ENCODE results near the gene DHRS7B.

DHRS7B gene

GRCh38 chr17:21163101-21163500 is 36.3 kb downstream of the DHRS7B start:
- no peak for TF ChIP-seq GATA3 (IDR thresholded peaks at IDR 0.05; ENCODE audit: low read depth, low read length)
- TF ChIP-seq GATA2 (IDR thresholded peaks at IDR 0.05; ENCODE audit: low read depth, low read length), result no peak

DNA sequence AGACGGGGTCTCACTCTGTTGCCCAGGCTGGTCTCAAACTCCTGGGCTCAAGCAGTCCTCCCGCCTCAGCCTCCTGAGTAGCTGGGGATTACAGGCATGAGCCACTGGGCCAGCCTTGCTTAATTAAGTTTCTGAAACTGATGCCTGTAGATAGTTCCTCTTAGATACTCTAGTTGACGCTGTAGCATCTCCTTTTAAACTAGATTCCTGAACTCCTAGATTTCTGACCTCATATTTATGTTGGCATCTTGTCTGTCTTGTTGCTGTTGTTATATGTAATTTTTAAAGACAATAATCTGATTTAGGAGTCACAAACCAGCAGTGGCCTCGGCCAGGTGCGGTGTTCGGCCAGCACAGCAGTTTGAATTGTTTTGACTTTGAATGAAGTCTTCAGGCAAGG is 37.5 kb downstream of the DHRS7B start:
- TF ChIP-seq GATA2 (IDR thresholded peaks at IDR 0.05; ENCODE audit: low read depth, low read length) (no peak), GATA3 (IDR thresholded peaks at IDR 0.05; ENCODE audit: low read depth, low read length) (no peak)

DNA sequence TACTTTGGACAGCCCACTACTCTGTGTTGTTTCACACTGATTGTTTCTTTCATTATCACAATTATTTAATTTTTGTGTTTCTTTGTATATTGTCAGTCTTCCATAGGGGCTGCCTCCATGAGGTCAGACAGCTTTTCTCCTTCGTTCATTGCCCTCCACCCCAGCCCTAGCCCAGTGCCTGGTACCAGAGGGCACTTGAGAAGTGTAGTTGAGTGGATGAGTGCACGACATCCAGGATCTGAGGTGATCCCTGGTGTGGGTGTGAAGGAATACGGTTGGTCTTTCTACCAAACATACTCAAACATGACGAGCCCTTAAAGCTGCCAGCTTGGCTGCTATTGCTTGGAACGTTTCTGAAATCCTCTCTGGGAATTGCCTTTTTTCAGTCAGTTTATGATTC is 37.9 kb downstream of the DHRS7B start:
- TF ChIP-seq GATA2 (IDR thresholded peaks at IDR 0.05; ENCODE audit: low read depth, low read length) (no peak), GATA3 (IDR thresholded peaks at IDR 0.05; ENCODE audit: low read depth, low read length) (no peak)

DNA sequence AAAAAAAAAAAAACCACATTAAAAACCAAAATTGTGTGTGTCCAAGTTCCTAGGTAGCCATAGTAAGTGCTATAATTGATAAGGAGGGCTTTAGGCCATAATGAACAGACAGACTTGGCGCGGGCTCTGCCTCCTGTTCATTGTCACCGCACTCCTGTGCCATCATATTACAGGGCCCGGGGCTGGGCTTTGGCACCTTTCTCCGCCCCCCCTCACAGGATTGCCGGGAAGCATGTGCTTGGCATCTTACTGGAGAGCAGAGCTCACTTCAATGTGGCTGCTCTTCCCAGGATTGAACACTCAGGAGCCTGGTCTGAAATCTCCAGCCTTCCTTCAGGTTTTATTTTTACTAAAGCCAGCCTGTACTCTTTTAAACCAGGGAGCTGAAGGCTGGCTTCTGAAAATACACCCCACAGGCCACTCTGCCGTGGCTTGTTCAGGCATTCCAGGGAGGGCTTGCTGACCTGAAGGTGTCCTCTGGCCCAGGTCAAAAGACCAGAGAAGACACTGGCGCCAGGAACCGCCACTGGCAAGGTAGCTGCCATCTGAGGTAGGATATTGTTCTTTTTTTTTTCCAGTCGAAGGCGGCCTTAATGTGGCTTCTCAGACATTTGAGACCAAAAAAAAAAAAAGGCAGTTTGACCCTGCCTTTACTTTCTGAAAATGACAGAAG is 39.3 kb downstream of the DHRS7B start:
- TF ChIP-seq GATA3 (IDR thresholded peaks at IDR 0.05; ENCODE audit: low read depth, low read length), result no peak
- no peak for TF ChIP-seq GATA2 (IDR thresholded peaks at IDR 0.05; ENCODE audit: low read depth, low read length)

GRCh38 chr17:21166595-21167210 is 39.9 kb downstream of the DHRS7B start:
- no peak for TF ChIP-seq GATA2 (IDR thresholded peaks at IDR 0.05; ENCODE audit: low read depth, low read length)
- TF ChIP-seq GATA3 (IDR thresholded peaks at IDR 0.05; ENCODE audit: low read depth, low read length), result no peak

GRCh38 chr17:21167303-21167702 is 40.5 kb downstream of the DHRS7B start:
- TF ChIP-seq GATA3 (IDR thresholded peaks at IDR 0.05; ENCODE audit: low read depth, low read length), result no peak

GRCh38 chr17:21168555-21168865 is 41.7 kb downstream of the DHRS7B start:
- TF ChIP-seq GATA3 (IDR thresholded peaks at IDR 0.05; ENCODE audit: low read depth, low read length) (no peak), GATA2 (IDR thresholded peaks at IDR 0.05; ENCODE audit: low read depth, low read length) (no peak)

GRCh38 chr17:21169496-21169895 is 42.7 kb downstream of the DHRS7B start:
- TF ChIP-seq GATA3 (IDR thresholded peaks at IDR 0.05; ENCODE audit: low read depth, low read length), result no peak
- no peak for TF ChIP-seq GATA2 (IDR thresholded peaks at IDR 0.05; ENCODE audit: low read depth, low read length)

DNA sequence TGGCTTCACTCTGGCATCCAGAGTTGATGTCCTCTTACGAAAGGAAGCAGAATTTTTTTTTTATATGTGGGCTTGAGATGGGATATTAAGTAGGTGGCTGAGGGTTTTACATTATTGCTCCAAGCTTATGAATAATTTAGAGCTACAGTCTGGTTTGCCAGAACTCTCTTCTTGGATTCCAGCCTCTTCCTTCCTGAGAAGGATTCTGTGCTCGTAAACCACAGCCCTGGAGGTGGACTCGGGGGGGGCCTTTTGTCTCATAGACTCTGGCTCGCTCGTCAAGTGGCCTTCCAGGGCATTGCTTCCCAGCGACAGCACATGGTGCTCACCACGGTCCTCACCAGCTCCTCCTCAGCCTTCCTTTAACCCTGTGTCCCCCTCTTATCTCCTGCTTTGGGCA is 44.0 kb downstream of the DHRS7B start:
- no peak for TF ChIP-seq GATA3 (IDR thresholded peaks at IDR 0.05; ENCODE audit: low read depth, low read length)
- no peak for TF ChIP-seq GATA2 (IDR thresholded peaks at IDR 0.05; ENCODE audit: low read depth, low read length)

DNA sequence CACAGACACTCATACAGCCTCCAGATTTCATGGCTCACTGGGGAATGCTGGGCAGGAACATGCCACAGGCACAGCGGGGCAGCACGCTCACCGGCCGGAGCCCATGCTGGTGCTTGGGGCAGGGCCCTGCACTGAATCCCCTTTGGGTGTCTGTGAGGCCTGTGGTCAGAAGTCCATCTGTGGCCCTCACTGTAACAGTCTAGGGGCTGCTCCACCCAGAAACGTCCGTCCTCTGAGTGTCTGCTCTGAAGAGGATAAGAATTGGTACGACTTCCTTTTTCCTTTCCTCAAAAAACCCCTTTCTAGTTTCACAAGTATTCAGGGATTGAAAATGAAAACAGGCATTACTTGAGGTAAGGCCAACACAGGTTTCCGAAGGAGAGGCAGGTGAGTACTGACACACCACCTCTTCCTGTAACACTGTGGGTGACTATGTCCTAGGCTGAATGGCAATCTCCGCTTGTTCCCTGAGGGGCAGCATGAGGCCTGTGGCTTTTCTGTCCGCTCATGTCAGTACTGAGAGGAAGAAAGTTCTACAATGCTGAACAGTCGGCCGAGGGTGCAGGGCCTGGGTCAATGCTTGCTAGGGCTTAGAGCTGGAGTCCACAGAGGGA is 44.7 kb downstream of the DHRS7B start:
- TF ChIP-seq GATA2 (IDR thresholded peaks at IDR 0.05; ENCODE audit: low read depth, low read length) (no peak), GATA3 (IDR thresholded peaks at IDR 0.05; ENCODE audit: low read depth, low read length) (no peak)

- TF ChIP-seq GATA3 (IDR thresholded peaks at IDR 0.05; ENCODE audit: low read depth, low read length), result no peak
- no peak for TF ChIP-seq GATA2 (IDR thresholded peaks at IDR 0.05; ENCODE audit: low read depth, low read length)
These were observed 45.3 kb downstream of the DHRS7B start for GRCh38 chr17:21171970-21172510.

GRCh38 chr17:21172846-21173245 is 46.1 kb downstream of the DHRS7B start:
- no peak for TF ChIP-seq GATA3 (IDR thresholded peaks at IDR 0.05; ENCODE audit: low read depth, low read length)
- TF ChIP-seq GATA2 (IDR thresholded peaks at IDR 0.05; ENCODE audit: low read depth, low read length), result no peak

DNA sequence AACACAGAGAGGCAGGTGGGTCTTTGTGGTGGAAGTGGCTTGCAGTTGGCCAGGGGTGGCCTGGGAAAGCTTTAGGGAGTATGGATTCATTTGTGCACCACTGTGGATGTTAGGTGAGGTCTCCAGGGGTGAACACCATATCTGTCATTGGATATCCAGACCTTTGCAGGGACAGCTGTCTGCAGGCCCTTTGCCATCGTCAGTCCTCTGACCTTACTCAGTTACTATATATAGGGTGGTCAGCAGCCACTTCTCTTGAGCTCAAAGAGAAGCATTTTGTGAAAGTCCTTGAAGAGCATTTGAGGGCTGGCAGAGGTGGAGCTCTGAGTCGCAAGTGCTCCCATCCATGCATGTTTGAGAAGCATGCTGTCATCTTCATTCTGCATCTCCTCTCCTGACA is 46.8 kb downstream of the DHRS7B start:
- no peak for TF ChIP-seq GATA3 (IDR thresholded peaks at IDR 0.05; ENCODE audit: low read depth, low read length)
- no peak for TF ChIP-seq GATA2 (IDR thresholded peaks at IDR 0.05; ENCODE audit: low read depth, low read length)

DNA sequence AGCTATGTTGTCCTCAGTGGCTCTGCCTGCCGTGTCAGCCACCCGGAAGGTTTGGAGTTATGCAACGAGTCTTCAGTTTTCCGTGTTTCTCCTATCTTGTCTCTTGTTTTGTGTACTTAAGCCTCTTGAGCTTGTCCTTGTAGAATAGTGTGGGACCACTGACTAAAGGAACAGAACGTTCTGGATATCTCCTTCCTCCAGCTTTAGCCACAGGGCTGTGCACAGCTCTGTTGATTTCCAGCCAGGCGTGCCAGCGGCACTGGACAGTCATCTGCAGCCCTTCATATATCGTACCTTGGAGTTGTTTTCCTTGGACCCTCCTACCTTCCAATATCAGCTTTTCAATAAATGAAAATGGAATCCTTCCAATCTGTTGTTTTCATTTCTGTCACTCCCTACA is 47.4 kb downstream of the DHRS7B start:
- TF ChIP-seq GATA2 (IDR thresholded peaks at IDR 0.05; ENCODE audit: low read depth, low read length), result no peak
- no peak for TF ChIP-seq GATA3 (IDR thresholded peaks at IDR 0.05; ENCODE audit: low read depth, low read length)

- TF ChIP-seq GATA3 (IDR thresholded peaks at IDR 0.05; ENCODE audit: low read depth, low read length), result no peak
- TF ChIP-seq GATA2 (IDR thresholded peaks at IDR 0.05; ENCODE audit: low read depth, low read length), result no peak
These were observed 47.9 kb downstream of the DHRS7B start for GRCh38 chr17:21174713-21175112.

All from SH-SY5Y (cell line).